Glutamatergic neuron (in vitro differentiated cells): ENCODE data around the gene KLHL12. TPM values are rescaled to one million over a fixed set of nuclear protein-coding genes. Genes with fewer than 3 reads are reported as not detected.

ENCODE experiments used
- DNase-seq: peaks from one replicate; pipeline ENCODE4 v3.0.0; 2022
- H3K27ac Mint-ChIP-seq: one replicate; pipeline ENCODE4 v1.8.0; 2020; ENCODE audit warnings: mild to moderate bottlenecking, mixed read lengths, inconsistent platforms; ENCODE audit not compliant: unreplicated experiment
- H3K27me3 Mint-ChIP-seq: one replicate; pipeline ENCODE4 v1.8.0; 2020; ENCODE audit warnings: mild to moderate bottlenecking, moderate library complexity, mixed read lengths, inconsistent platforms; ENCODE audit not compliant: unreplicated experiment
- H3K36me3 Mint-ChIP-seq: one replicate; pipeline ENCODE4 v1.8.0; 2020; ENCODE audit warnings: mild to moderate bottlenecking, mixed read lengths, inconsistent platforms; ENCODE audit not compliant: unreplicated experiment
- H3K4me1 Mint-ChIP-seq: one replicate; pipeline ENCODE4 v1.8.0; 2020; ENCODE audit warnings: mild to moderate bottlenecking, low read depth, mixed read lengths, inconsistent platforms; ENCODE audit not compliant: unreplicated experiment
- H3K4me3 Mint-ChIP-seq: one replicate; pipeline ENCODE4 v1.8.0; 2020; ENCODE audit warnings: mild to moderate bottlenecking, mixed read lengths, inconsistent platforms; ENCODE audit not compliant: unreplicated experiment
- H3K9me3 Mint-ChIP-seq: one replicate; pipeline ENCODE4 v1.8.0; 2020; ENCODE audit warnings: mild to moderate bottlenecking, moderate library complexity, mixed read lengths, inconsistent platforms; ENCODE audit not compliant: unreplicated experiment
- total RNA-seq: library from RNA; stranded (reverse); fragmentation: NEBNext Ultra II Directional; extraction: Animal tissue kit (Norgen Biotek cat#: 25700); gene quantifications from one replicate; pipeline ENCODE4 v1.2.1, GENCODE V29; 2021; ENCODE audit not compliant: unreplicated experiment
- TF ChIP-seq, protein P1 (sequence below): fragments of 200-600 bp; sonication (generic); IDR thresholded peaks from one replicate; pipeline ENCODE4 v1.5.0; 2021; ENCODE audit not compliant: partially characterized antibody, unreplicated experiment

KLHL12 gene
- total RNA-seq, 1 donor from 2014 or later = 30.9 TPM

DNA sequence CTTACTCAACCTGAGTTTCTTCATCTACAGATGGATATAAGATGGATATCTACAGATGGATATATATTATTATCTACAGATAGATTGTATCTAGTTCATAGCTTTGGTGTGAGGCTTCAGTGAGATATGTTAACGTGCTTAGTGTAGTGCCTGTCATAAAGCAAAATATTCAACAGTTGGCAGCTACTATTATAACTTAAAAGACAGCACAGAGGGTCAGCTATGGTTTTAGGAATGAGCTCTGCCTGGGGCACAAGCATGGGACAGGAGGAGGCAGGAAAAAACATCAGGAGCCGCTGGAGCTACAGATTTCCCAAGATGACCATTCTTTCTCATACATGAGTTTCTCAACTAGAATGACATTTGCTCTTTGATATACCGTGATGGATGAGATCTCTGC lies 41.3 kb upstream of the KLHL12 start:
- no peak for DNase-seq
- Mint-ChIP-seq H3K4me3 (no peak overlapping the region), H3K4me1 (peaks cover 21% of the 10 kb centered on the region), H3K36me3 (no peaks in the 10 kb centered on the region), H3K27ac (no peak overlapping the region), H3K9me3 (peaks cover 8% of the 10 kb centered on the region), H3K27me3 (no peaks in the 10 kb centered on the region)
- TF ChIP-seq, protein P1, sequence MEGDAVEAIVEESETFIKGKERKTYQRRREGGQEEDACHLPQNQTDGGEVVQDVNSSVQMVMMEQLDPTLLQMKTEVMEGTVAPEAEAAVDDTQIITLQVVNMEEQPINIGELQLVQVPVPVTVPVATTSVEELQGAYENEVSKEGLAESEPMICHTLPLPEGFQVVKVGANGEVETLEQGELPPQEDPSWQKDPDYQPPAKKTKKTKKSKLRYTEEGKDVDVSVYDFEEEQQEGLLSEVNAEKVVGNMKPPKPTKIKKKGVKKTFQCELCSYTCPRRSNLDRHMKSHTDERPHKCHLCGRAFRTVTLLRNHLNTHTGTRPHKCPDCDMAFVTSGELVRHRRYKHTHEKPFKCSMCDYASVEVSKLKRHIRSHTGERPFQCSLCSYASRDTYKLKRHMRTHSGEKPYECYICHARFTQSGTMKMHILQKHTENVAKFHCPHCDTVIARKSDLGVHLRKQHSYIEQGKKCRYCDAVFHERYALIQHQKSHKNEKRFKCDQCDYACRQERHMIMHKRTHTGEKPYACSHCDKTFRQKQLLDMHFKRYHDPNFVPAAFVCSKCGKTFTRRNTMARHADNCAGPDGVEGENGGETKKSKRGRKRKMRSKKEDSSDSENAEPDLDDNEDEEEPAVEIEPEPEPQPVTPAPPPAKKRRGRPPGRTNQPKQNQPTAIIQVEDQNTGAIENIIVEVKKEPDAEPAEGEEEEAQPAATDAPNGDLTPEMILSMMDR = no peak

DNA sequence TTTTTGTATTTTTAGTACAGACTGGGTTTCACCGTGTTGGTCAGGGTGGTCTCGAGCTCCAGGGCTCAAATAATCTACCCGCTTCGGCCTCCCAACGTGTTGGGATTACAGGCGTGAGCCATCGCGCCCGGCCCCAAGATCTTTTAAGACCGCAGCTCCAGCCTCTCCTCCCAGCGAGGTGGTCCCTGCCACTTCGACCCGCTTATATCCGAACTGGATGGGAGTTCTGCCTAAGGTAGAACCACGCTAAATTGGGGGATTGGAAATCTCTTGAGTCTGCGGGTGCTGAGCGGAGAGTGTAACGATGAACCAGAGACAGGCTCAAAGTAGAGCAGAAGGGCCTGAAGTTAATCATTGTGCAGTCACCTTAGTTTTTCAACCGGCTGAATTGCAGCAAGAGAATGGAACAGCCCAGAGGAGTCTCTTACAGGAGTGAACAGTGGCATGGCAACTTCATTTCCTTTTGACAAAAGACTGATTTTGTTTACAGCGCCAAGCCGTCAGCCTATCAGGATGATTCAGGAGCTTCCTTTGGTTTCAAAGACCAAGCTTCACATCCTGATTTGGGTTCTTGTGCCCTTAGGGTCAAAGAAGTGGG lies 40.7 kb upstream of the KLHL12 start:
- Mint-ChIP-seq H3K27me3 (no peaks in the 10 kb centered on the region), H3K36me3 (no peaks in the 10 kb centered on the region), H3K4me1 (peaks cover 21% of the 10 kb centered on the region), H3K27ac (peak overlapping the region; percentile 38), H3K4me3 (peak overlapping the region; percentile 97), H3K9me3 (peaks cover 8% of the 10 kb centered on the region)
- TF ChIP-seq, protein P1 = no peak
- no peak for DNase-seq

DNA sequence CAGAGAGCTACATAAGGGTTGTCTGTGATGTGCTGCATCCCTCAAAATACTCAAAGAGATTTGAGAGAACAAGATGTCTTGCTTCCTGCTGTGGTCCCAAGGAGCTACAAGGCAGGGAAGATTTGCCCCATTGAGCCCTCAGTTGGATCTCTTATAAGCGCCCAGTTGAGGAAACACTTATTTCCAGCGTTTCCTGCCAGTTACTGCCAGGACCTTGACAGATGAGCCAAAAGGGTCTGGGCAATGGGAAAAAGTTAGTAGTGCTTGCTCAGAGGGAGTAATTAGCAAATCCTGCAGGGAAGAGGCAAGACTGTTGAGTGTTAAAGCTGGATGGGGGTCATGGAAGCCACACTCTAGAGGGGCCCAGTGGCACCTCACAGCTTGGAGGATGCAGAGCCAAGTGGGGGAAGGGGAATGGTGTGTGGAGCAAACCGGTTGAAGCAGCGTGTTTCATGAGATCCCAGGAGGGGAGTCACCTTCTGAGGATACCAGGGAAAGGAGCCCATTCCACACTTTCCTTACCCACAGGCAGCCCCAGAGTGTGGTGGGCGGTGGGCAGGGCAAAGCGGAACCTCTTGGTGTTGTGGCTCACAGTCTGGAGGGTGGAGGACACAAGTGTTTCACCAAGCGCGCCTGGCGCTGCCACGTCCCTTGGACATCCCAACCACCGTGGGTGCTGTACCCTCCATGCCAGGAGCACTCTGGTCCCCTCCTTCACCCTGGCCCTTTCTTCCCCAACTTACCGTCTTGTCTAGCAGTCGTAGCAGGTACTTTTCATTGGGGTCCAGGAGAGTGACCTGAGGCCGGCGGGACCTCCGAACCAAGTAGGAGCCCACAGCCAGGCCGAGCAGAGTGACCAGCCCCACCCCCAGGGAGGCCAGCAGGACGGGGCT lies 39.2 kb upstream of the KLHL12 start:
- Mint-ChIP-seq H3K4me1 (peaks cover 21% of the 10 kb centered on the region), H3K27me3 (no peaks in the 10 kb centered on the region), H3K27ac (no peak overlapping the region), H3K4me3 (peak overlapping the region; percentile 87), H3K9me3 (peaks cover 8% of the 10 kb centered on the region), H3K36me3 (no peaks in the 10 kb centered on the region)
- DNase-seq = no peak
- TF ChIP-seq, protein P1 = no peak

DNA sequence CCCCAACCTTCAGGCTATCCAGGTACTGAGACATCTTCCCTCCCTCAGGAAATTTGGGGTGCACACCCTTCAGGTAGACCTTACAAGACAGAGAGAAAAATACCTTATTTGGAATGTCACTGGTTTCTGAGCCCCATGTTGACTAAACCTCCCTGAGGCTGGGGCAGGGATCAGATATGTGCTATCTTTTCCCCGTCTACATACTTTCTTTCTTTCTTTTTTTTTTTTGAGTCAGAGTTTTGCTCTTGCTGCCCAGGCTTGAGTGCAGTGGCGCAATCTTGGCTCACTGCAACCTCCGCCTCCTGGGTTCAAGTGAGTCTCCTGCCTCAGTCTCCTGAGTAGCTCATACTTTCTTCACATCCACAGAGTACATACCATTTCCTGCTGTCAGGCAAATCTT lies 38.4 kb upstream of the KLHL12 start:
- Mint-ChIP-seq H3K36me3 (no peaks in the 10 kb centered on the region), H3K27ac (peak overlapping the region; percentile 83), H3K9me3 (peaks cover 8% of the 10 kb centered on the region), H3K27me3 (no peaks in the 10 kb centered on the region), H3K4me3 (peak overlapping the region; percentile 87), H3K4me1 (peaks cover 21% of the 10 kb centered on the region)
- TF ChIP-seq, protein P1 = no peak
- no peak for DNase-seq
